ENCODE measurements around the gene CHERP. TPM values are rescaled to one million over a fixed set of nuclear protein-coding genes. Genes with fewer than 3 reads are reported as not detected.
"Not testable (repeated sequence)": the region's sequence is repeated elsewhere in the genome, so short reads cannot be mapped to it uniquely, and the experiment has no call there.

CHERP gene
- total and polyA plus RNA-seq, 2 of the 4 experiments (the other 2 are of a cell fraction) = 0.54 to 13.5 TPM

DNA sequence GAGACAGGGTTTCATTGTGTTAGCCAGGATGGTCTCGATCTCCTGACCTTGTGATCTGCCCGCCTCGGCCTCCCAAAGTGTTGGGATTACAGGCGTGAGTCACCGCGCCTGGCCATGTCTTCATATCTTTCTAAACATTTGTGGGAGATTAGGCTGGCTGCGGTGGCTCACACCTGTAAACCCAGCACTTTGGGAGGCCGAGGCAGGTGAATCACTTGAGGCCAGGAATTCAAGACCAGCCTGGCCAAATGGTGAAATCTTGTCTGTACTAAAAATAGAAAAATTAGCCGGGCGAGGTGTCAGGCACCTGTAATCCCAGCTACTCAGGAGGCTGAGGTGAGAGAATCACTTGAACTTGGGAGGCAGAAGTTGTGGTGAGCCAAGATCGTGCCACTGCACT, 36.1 kb downstream of the CHERP start:
- dilution Hi-C loops (cut with HindIII; ENCODE audit: low sequenced_read_pairs, unreplicated experiment); H3K9me3 ChIP-seq (ENCODE audit: control insufficient read depth, insufficient read depth, low read length); H4K5ac ChIP-seq (ENCODE audit: low read depth, low read length); H3K4me3 ChIP-seq (ENCODE audit: insufficient read depth, low read depth, low read length); H4K8ac ChIP-seq (ENCODE audit: low read depth in 2 of 2, low read length in 2 of 2); H2BK5ac ChIP-seq (ENCODE audit: low read depth, low read length, poor library complexity, severe bottlenecking); H3K4me1 ChIP-seq (ENCODE audit: control insufficient read depth, insufficient read depth, low read length); H3K9me1 ChIP-seq (ENCODE audit: insufficient read depth, low read length); H2AFZ ChIP-seq (replicated peaks; ENCODE audit: low read length, poor library complexity); H3K4me2 ChIP-seq (ENCODE audit: low read depth, low read length); H3K4ac ChIP-seq (ENCODE audit: low read depth, low read length); H3K14ac ChIP-seq (replicated peaks; ENCODE audit: low read depth, low read length); H2BK15ac ChIP-seq (ENCODE audit: low read depth, low read length); H2BK120ac ChIP-seq (ENCODE audit: low read depth, low read length); H4K91ac ChIP-seq (ENCODE audit: insufficient read depth, low read depth, low read length); H3K56ac ChIP-seq (ENCODE audit: extremely low read depth, insufficient read depth, low read length); ATAC-seq (ENCODE audit: low read depth); intact Hi-C loops (cut with micrococcal nuclease); H3K79me1 ChIP-seq (ENCODE audit: low read depth in 1 of 2, low read length in 2 of 2); DNase-seq; H3K9ac ChIP-seq (ENCODE audit: low read depth, low read length); in situ Hi-C loops (cut with MboI; ENCODE audit: low sequenced_read_pairs); H2BK20ac ChIP-seq (ENCODE audit: low read depth, low read length); H2AK9ac ChIP-seq (replicated peaks; ENCODE audit: low read depth, low read length, poor library complexity); H3K18ac ChIP-seq (ENCODE audit: low read depth, low read length); POLR2A ChIA-PET (ENCODE audit: unreplicated experiment); BruUV-seq (replicated peaks); H4K20me1 ChIP-seq (ENCODE audit: insufficient read depth, low read length); H2AK5ac ChIP-seq (ENCODE audit: low read depth, low read length); H3K27ac ChIP-seq (ENCODE audit: insufficient read depth, low read length); CTCF ChIA-PET; H3K27me3 ChIP-seq (ENCODE audit: control insufficient read depth, insufficient read depth, low read length); H3K23ac ChIP-seq (ENCODE audit: low read depth, low read length): not testable (repeated sequence)
- peaks cover 42% of the 10 kb centered on the region for H3K36me3 ChIP-seq (ENCODE audit: control insufficient read depth, insufficient read depth, low read length)
- 93% methylated on average over 5 of the region's 11 CpGs; no CpG with 5 or more reads in 1 of the 2 experiments for WGBS, 2 experiments (ENCODE audit: extremely low coverage in 2 of 2, insufficient read length in 1 of 2)
